Right cardiac atrium (tissue), 5 donors: ENCODE results near the gene CSAG2. TPM values are rescaled to one million over a fixed set of nuclear protein-coding genes. Genes with fewer than 3 reads are reported as not detected.
"Not testable (repeated sequence)": the region's sequence is repeated elsewhere in the genome, so short reads cannot be mapped to it uniquely, and the experiment has no call there.

Source experiments
- ATAC-seq, 2 donors: fragments of 200-7000 bp; cut with Tn5 transposase; one replicate each; pipeline versions ENCODE4 v1.8.0 to v1.9.1; 2020; ENCODE audit warnings: moderate library complexity in 2 of 2, mild to moderate bottlenecking in 1 of 2
- DNase-seq, 3 donors: peaks; one replicate each; pipeline ENCODE4 v3.0.0-alpha.2; 2020
- H3K27ac ChIP-seq: one replicate; pipeline ENCODE4 v1.5.1; 2013; ENCODE audit warnings: mild to moderate bottlenecking, low read length, control low read depth, moderate library complexity
- H3K27me3 ChIP-seq: one replicate; pipeline ENCODE4 v1.6.1; 2013; ENCODE audit not compliant: control insufficient read depth, insufficient read depth
- H3K4me1 ChIP-seq: one replicate; pipeline ENCODE4 v1.6.1; 2013; ENCODE audit warnings: low read length; ENCODE audit not compliant: control insufficient read depth, insufficient read depth
- H3K4me3 ChIP-seq: one replicate; pipeline ENCODE4 v1.5.1; 2013; ENCODE audit warnings: low read length, control low read depth
- H3K9me3 ChIP-seq: one replicate; pipeline ENCODE4 v1.6.1; 2013; ENCODE audit warnings: low read length; ENCODE audit not compliant: control insufficient read depth
- WGBS: extraction: QIAGEN DNeasy Blood & Tissue Kit; methylation state at CpG from one replicate; pipeline ENCODE4 v1.1.7; 2013; 5-methylcytosine and 5-hydroxymethylcytosine counted together
- intact Hi-C, 4 donors: fragments of 100-400 bp; cut with DNase I; formaldehyde crosslinking; loops; one replicate each; pipeline versions ENCODE4 v1.11.0 to v1.14.0; 2022 to 2023
- polyA plus RNA-seq: library from polyadenylated mRNA; stranded (reverse); fragments of 200-250 nt; gene quantifications from one replicate; pipeline ENCODE4 v1.2.3, GENCODE V29; 2013
- total RNA-seq, 4 donors: library from RNA; stranded (reverse); fragmentation: NEBNext Ultra II Directional; extraction: Animal tissue kit (Norgen Biotek cat#: 25700); gene quantifications; one replicate each; pipeline ENCODE4 v1.2.1, GENCODE V29; 2021
- donor health status: healthy with polysubstance abuse.
- donor health status: DM: no; HTN: yes; CAD: no.
- donor health status: DM: no; HTN: no; CAD: no.
- donor health status: DM: no; HTN: yes; CAD: no; lungs with severe emphysema.
- donor health status: DM: yes; HTN: yes; CAD: no.

The CSAG2 gene
- total and polyA plus RNA-seq, 5 donors, result not detected

DNA sequence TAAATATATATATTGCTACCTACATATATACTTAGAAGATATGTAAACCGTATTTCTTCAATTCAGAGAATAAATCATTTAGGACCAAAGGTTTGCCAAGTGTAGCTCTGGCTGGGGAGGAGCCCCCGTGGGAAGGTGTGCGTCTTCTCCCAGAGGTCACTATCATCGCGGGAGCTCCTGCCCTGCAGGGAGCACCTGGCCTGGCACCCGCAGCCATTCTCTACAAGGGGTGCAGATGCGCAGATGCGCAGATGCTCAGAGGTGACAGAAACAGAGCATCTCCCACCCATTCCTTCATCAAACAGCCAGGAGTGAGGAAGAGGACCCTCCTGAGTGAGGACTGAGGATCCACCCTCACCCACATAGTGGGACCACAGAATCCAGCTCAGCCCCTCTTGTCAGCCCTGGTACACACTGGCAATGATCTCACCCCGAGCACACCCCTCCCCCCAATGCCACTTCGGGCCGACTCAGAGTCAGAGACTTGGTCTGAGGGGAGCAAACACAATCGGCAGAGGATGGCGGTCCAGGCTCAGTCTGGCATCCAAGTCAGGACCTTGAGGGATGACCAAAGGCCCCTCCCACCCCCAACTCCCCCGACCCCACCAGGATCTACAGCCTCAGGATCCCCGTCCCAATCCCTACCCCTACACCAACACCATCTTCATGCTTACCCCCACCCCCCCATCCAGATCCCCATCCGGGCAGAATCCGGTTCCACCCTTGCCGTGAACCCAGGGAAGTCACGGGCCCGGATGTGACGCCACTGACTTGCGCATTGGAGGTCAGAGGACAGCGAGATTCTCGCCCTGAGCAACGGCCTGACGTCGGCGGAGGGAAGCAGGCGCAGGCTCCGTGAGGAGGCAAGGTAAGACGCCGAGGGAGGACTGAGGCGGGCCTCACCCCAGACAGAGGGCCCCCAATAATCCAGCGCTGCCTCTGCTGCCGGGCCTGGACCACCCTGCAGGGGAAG, 5.0 kb upstream of the CSAG2 start, which contains the start of gene MAGEA2B:
Gene MAGEA2B, plus strand, starts transcription at position 814 of the 973 bp plus-strand sequence. CDS start 2,479 bp downstream, outside the sequence.
- H3K4me1 ChIP-seq, ATAC-seq, intact Hi-C loops, H3K9me3 ChIP-seq, DNase-seq, H3K27ac ChIP-seq, H3K4me3 ChIP-seq, H3K27me3 ChIP-seq: not testable (repeated sequence)
- no CpG with 5 or more reads among the region's 35 CpGs for WGBS

DNA sequence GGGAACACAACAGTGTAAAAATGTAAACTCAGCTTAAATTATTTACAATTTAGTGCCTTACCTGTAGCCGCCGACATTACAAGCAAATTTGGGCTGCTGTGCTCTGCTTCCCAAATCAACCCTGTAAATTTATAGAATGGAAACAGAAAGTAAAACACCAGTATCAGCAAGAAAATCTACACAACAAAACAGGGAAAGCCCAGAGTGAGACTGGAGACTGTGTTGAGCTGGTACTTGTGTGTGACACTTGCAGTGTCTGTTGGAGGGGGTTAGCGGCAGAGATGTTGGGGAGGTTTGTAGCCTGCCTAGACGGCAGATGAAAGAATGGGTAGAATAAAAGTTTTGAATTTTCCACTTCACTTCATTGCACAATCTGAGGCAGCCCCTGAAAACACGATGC, 4.1 kb upstream of the CSAG2 start:
- no CpG with 5 or more reads among the region's 5 CpGs for WGBS
- H3K4me1 ChIP-seq, H3K4me3 ChIP-seq, DNase-seq, H3K27me3 ChIP-seq, ATAC-seq, intact Hi-C loops, H3K9me3 ChIP-seq, H3K27ac ChIP-seq: not testable (repeated sequence)

DNA sequence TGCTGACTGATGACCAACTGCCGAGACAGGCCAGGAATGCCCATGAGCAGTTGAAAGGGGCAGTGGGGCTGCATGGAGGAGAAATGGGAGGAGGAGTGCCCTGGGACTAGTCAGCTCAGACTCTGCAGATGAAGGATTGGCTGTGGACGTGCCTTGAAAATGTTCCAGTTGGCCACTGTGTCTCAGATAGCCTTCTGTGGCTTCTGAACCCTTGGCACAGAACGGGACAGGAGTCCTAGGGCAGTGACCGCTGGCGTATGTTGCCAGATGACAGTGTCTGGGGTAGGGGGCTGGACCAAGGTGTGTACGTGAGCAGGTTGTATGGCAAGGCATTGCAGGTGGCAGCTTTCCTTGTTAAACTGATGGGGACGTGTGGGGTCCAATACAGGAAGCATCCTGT, 2.6 kb downstream of the CSAG2 start:
- DNase-seq, H3K4me3 ChIP-seq, H3K27me3 ChIP-seq, intact Hi-C loops, H3K4me1 ChIP-seq, ATAC-seq, H3K27ac ChIP-seq, H3K9me3 ChIP-seq: not testable (repeated sequence)
- WGBS, result 85% methylated on average over 2 of the region's 7 CpGs

DNA sequence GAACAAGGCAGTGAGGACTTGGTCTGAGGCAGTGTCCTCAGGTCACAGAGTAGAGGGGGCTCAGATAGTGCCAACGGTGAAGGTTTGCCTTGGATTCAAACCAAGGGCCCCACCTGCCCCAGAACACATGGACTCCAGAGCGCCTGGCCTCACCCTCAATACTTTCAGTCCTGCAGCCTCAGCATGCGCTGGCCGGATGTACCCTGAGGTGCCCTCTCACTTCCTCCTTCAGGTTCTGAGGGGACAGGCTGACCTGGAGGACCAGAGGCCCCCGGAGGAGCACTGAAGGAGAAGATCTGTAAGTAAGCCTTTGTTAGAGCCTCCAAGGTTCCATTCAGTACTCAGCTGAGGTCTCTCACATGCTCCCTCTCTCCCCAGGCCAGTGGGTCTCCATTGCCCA, 8.7 kb downstream of the CSAG2 start:
- H3K27ac ChIP-seq, intact Hi-C loops, H3K4me3 ChIP-seq, H3K4me1 ChIP-seq, H3K27me3 ChIP-seq, H3K9me3 ChIP-seq, ATAC-seq: not testable (repeated sequence)
- WGBS, result 81% methylated on average over 4 of the region's 5 CpGs
- peak in 1 of 3 donors; percentile 14 for DNase-seq

DNA sequence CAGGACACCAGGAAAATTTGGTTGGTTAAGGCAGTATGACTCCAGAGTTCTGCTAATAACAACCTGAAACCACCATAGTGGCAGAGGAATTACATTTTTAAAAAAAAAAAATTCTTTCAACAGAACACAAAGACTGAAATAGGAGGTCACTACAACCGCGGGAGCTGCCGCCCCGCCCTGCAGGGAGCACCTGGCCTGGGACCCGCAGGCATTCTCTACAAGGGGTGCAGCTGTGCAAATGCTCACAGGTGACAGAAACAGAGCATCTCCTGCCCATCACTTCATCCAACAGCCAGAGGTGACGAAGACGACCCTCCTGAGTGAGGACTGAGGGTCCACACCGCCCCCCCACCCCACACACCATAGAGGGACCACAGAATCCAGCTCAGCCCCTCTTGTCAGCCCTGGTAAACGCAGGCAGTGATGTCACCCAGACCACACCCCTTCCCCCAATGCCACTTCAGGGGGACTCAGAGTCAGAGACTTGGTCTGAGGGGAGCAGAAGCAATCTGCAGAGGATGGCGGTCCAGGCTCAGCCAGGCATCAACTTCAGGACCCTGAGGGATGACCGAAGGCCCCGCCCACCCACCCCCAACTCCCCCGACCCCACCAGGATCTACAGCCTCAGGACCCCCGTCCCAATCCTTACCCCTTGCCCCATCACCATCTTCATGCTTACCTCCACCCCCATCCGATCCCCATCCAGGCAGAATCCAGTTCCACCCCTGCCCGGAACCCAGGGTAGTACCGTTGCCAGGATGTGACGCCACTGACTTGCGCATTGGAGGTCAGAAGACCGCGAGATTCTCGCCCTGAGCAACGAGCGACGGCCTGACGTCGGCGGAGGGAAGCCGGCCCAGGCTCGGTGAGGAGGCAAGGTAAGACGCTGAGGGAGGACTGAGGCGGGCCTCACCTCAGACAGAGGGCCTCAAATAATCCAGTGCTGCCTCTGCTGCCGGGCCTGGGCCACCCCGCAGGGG, 10.8 kb downstream of the CSAG2 start, which contains the start of gene MAGEA3:
Gene MAGEA3, plus strand, starts transcription at position 843 of the 980 bp plus-strand sequence. CDS start 2,039 bp downstream, outside the sequence.
- H3K27me3 ChIP-seq, H3K27ac ChIP-seq, DNase-seq, H3K9me3 ChIP-seq, H3K4me1 ChIP-seq, intact Hi-C loops, ATAC-seq, H3K4me3 ChIP-seq: not testable (repeated sequence)
- WGBS, result 92% methylated on average over 7 of the region's 34 CpGs

DNA sequence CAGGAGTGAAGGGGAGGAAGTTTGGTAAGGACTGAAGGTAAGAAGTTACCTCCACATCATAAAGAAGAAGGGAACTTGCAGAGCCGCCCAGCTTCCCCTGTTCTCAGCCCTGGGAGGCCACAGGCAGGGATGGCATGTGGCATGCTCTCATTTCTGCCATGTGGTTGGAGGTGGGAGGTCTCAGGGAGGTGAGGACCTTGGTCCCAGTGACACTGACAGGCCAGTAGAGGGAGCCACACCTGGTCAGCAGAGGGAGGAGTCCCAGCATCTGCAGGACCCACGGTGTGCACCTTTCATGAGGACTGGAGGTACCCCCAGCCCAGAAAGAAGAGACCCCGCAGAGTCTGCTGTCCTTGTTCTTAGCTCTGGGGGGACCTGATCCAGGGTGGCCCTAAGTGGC, 28.1 kb downstream of the CSAG2 start:
- H3K4me1 ChIP-seq, H3K9me3 ChIP-seq, H3K27me3 ChIP-seq, intact Hi-C loops, ATAC-seq, DNase-seq, H3K27ac ChIP-seq, H3K4me3 ChIP-seq: not testable (repeated sequence)
- no CpG with 5 or more reads among the region's 3 CpGs for WGBS

DNA sequence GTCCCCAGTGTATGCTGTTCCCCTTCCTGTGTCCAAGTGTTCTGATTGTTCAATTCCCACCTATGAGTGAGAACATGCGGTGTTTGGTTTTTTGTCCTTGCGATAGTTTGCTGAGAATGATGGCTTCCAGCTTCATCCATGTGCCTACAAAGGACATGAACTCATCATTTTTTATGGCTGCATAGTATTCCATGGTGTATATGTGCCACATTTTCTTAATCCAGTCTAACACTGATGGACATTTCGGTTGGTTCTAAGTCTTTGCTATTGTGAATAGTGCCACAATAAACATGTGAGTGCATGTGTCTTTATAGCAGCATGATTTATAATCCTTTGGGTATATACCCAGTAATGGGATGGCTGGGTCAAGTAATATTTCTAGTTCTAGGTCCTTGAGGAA, 34.4 kb downstream of the CSAG2 start:
- ATAC-seq, DNase-seq, H3K9me3 ChIP-seq, H3K27me3 ChIP-seq, H3K4me1 ChIP-seq, intact Hi-C loops, H3K27ac ChIP-seq, H3K4me3 ChIP-seq: not testable (repeated sequence)
- 89% methylated on average over 3 of the region's 3 CpGs for WGBS

DNA sequence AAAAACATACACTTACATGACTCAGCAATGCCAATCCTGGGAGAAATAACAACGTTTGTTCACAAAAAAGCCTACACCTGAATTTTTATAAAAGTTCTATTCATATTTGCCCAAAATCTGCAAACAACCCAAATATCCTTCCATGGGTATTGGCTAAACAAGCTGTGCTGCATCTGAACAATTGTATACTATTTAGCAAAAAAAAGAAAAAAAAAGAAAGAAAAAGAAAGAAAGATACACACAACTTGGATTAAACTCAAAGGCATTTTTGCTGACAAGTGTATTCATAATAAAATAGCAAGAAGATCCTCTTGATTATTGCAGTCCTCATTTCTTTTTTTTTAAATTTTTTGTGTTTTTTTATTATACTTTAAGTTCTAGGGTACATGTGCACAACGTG, 34.9 kb downstream of the CSAG2 start:
- no peak overlapping the region for H3K4me3 ChIP-seq

DNA sequence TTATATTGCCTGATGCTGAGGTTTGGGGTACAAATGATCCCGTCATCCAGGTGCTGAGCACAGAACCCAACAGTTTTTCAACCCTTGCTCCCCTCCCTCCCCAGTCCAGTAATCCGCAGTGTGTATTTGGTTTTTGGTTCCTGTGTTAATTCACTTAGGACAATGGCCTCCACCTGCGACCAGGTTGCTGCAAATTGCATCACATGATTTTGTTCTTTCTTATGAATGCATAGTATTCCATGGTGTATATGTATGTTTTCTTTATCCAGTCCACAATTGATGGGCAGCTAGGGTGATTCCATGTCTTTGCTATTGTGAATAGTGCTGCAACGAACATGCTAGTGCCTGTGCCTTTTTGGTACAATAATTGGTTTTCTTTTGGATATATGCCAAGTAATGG, 46.0 kb downstream of the CSAG2 start:
- no peak for ATAC-seq
- Histone ChIP-seq H3K9me3 (no peaks in the 10 kb centered on the region), H3K4me1 (no peaks in the 10 kb centered on the region), H3K4me3 (no peak overlapping the region), H3K27me3 (no peaks in the 10 kb centered on the region), H3K27ac (no peak overlapping the region)
- intact Hi-C loops, result no loop called here
- WGBS, result 50% methylated on average over 4 of the region's 4 CpGs
- DNase-seq, result no peak

More for the DNA sequence above, 34.9 kb downstream of the CSAG2 start:
- ATAC-seq, result no peak
- WGBS, result 77% methylated on average over 2 of the region's 2 CpGs
- Histone ChIP-seq H3K27me3 (no peaks in the 10 kb centered on the region), H3K27ac (no peak overlapping the region), H3K4me1 (no peaks in the 10 kb centered on the region), H3K9me3 (no peaks in the 10 kb centered on the region)
- no peak for DNase-seq
- intact Hi-C loops, result no loop called here

DNA sequence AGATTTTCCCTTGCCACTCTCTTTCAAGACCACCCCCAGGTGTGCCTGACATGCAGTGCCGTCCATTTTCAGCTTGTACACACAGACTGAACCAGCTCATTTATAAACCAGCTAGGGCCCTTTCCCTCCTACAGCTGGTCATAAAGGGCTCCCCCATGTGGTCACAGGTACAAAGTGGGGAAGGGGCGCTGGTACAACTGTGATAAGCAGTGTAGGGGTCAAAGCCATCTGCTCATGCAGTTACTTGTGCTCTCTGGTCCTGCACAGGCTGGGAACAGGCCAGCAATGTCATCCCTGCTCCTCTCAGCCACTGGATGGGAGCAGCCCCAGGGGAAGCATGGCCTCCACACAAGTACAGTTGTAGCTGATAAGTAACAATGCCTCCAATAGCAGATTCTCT, 50.8 kb downstream of the CSAG2 start:
- intact Hi-C loops, result no loop called here
- Histone ChIP-seq H3K9me3 (no peaks in the 10 kb centered on the region), H3K27me3 (no peaks in the 10 kb centered on the region), H3K27ac (no peak overlapping the region), H3K4me1 (no peaks in the 10 kb centered on the region), H3K4me3 (no peak overlapping the region)
- no peak for DNase-seq
- 46% methylated on average over 2 of the region's 2 CpGs for WGBS
- ATAC-seq, result no peak
